Heart left ventricle (tissue), 16 donors: ENCODE measurements around the gene ODAM. TPM values are rescaled to one million over a fixed set of nuclear protein-coding genes. Genes with fewer than 3 reads are reported as not detected.

Source experiments
- ATAC-seq, 4 donors: fragments of 200-7000 bp; cut with Tn5 transposase; one replicate each; pipeline ENCODE4 v1.9.1; 2020 to 2022; ENCODE audit warnings: moderate library complexity in 4 of 4, mild to moderate bottlenecking in 3 of 4, moderate number of reproducible peaks in 1 of 4
- DNase-seq, 5 donors: peaks; one replicate each; pipeline ENCODE4 v3.0.0-alpha.2; 2020
- H3K27ac ChIP-seq, 12 donors: fragments of 200-600 bp; sonication (generic) in 4 of 12; one replicate each; pipeline versions ENCODE4 v1.5.0 to v1.8.0; 2016 to 2022; ENCODE audit warnings: mild to moderate bottlenecking in 2 of 12
- H3K27me3 ChIP-seq, 9 donors: fragments of 200-600 bp; sonication (generic) in 2 of 9; one replicate each; pipeline versions ENCODE4 v1.5.1 to v1.8.0; 2016 to 2022; ENCODE audit warnings: mild to moderate bottlenecking in 3 of 9
- H3K36me3 ChIP-seq, 9 donors: fragments of 200-600 bp; sonication (generic) in 2 of 9; one replicate each; pipeline versions ENCODE4 v1.5.0 to v1.8.0; 2018 to 2022; ENCODE audit warnings: mild to moderate bottlenecking in 2 of 9
- H3K4me1 ChIP-seq, 12 donors: fragments of 200-600 bp; sonication (generic) in 4 of 12; one replicate each; pipeline versions ENCODE4 v1.5.0 to v1.8.0; 2016 to 2022; ENCODE audit warnings: mild to moderate bottlenecking in 3 of 12
- H3K4me3 ChIP-seq, 12 donors: fragments of 200-600 bp; sonication (generic) in 4 of 12; one replicate each; pipeline versions ENCODE4 v1.5.0 to v1.8.0; 2017 to 2022; ENCODE audit warnings: mild to moderate bottlenecking in 9 of 12, moderate library complexity in 4 of 12
- H3K9me3 ChIP-seq, 12 donors: fragments of 200-600 bp; sonication (generic) in 4 of 12; one replicate each; pipeline versions ENCODE4 v1.5.0 to v1.8.0; 2016 to 2022; ENCODE audit warnings: mild to moderate bottlenecking in 1 of 12
- POLR2A ChIP-seq, 2 donors: fragments of 450-650 bp; IDR thresholded peaks; one replicate each; pipeline ENCODE4 v1.6.1; 2017; ENCODE audit warnings: antibody characterized with exemption in 2 of 2, mild to moderate bottlenecking in 2 of 2, moderate library complexity in 2 of 2
- WGBS, 4 donors: extraction: QIAGEN DNeasy Blood & Tissue Kit in 2 of 4; methylation state at CpG; one replicate each; pipeline versions ENCODE4 v1.1.5 to v1.1.7; 2013 to 2018; 5-methylcytosine and 5-hydroxymethylcytosine counted together
- intact Hi-C, 10 donors: fragments of 100-400 bp; cut with DNase I; formaldehyde crosslinking; loops; one replicate each; pipeline versions ENCODE4 v1.11.1 to v1.14.2; 2022
- polyA plus RNA-seq, 2 donors: library from polyadenylated mRNA; stranded (reverse); fragments of 200-250 nt; gene quantifications; one replicate each; pipeline ENCODE4 v1.2.3, GENCODE V29; 2013
- total RNA-seq, 9 donors: library from RNA; depleted of rRNA in 2 of 9; stranded (reverse); fragments of >200 nt in 2 of 9; fragmentation: NEBNext Ultra II Directional in 3 of 9; extraction: Animal tissue kit (Norgen Biotek cat#: 25700) in 3 of 9; gene quantifications; one replicate each; pipeline versions ENCODE4 v1.1.0 to v1.2.4, GENCODE V29; 2016 to 2023
- TF ChIP-seq, protein P1 (sequence below), 12 donors: fragments of 200-600 bp; sonication (generic) in 4 of 12; IDR thresholded peaks; one replicate each; pipeline versions ENCODE4 v1.5.0 to v1.8.0; 2018 to 2022; ENCODE audit warnings: antibody characterized with exemption in 12 of 12, mild to moderate bottlenecking in 5 of 12
- donor health status: ischemic (EF 13 %, LVEDD 7.1; RV severe dilation, severe dysfunction).
- donor health status: healthy with polysubstance abuse.
- donor health status: DM: no; HTN: yes; CAD: no.
- donor health status: DM: no; HTN: no; CAD: no.
- donor health status: ischemic (EF 25% LVEDD 6.9; RV normal size, moderate dysfunction).
- donor health status: ischemic (EF 25% LVEDD 5.7; RV mildly dilated, moderate dysfunction).
- donor health status: healthy.
- donor health status: DM: yes; HTN: yes; CAD: no.
- donor health status: ischemic (EF 35%, LVEDD 5.7; RV mildly dilated, moderate dysfunction).
- donor health status: nonischemic (EF 11% LVEDD 7.7; RV severe dilation, severe dysfunction).
- donor health status: DM: yes; HTN: yes; CAD: no.
- donor health status: PGD.
- donor health status: ischemic (EF 29% LVEDD 5.4; RV normal size, mild dysfunction).
- donor health status: nonischemic (EF 23%, LVEDD 6.1; RV moderate dilation, normal function).

Gene ODAM
- total and polyA plus RNA-seq, 11 donors: not detected

DNA sequence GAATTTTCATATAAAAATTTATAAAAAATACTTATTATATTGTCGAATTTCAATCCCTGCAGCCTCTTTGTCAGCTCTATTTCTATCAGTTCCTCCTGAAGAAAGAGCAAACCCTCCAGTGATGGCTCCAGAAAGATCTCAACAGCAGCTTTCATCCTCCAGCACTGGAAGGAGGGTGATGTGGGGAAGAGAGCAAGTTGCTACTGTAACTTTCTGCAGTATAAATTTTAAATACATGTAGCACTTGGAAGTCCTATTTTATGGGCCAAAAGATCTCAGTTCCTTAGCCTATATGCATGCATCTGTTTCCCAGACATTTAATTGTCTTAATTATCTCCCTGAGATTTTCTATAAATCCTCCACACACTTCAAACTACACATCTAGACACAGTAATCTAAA is 13.7 kb upstream of the ODAM start:
- DNase-seq (no peak), ATAC-seq (no peak)
- WGBS, 4 donors: 50 to 61% (median 54%) methylated on average over 1 of the region's 1 CpG
- Histone ChIP-seq H3K36me3 (no peaks in the 10 kb centered on the region), H3K27me3 (no peaks in the 10 kb centered on the region), H3K27ac (no peak overlapping the region), H3K4me3 (no peak overlapping the region), H3K4me1 (no peaks in the 10 kb centered on the region), H3K9me3 (no peaks in the 10 kb centered on the region)
- TF ChIP-seq, protein P1, sequence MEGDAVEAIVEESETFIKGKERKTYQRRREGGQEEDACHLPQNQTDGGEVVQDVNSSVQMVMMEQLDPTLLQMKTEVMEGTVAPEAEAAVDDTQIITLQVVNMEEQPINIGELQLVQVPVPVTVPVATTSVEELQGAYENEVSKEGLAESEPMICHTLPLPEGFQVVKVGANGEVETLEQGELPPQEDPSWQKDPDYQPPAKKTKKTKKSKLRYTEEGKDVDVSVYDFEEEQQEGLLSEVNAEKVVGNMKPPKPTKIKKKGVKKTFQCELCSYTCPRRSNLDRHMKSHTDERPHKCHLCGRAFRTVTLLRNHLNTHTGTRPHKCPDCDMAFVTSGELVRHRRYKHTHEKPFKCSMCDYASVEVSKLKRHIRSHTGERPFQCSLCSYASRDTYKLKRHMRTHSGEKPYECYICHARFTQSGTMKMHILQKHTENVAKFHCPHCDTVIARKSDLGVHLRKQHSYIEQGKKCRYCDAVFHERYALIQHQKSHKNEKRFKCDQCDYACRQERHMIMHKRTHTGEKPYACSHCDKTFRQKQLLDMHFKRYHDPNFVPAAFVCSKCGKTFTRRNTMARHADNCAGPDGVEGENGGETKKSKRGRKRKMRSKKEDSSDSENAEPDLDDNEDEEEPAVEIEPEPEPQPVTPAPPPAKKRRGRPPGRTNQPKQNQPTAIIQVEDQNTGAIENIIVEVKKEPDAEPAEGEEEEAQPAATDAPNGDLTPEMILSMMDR (IDR thresholded peaks at IDR 0.05): no peak
- TF ChIP-seq POLR2A (IDR thresholded peaks at IDR 0.05): no peak
- intact Hi-C loops: no loop called here

- TF ChIP-seq, protein P1 (IDR thresholded peaks at IDR 0.05): no peak
- TF ChIP-seq POLR2A (IDR thresholded peaks at IDR 0.05): no peak
- Histone ChIP-seq H3K4me3 (no peak overlapping the region), H3K9me3 (no peaks in the 10 kb centered on the region), H3K27me3 (no peaks in the 10 kb centered on the region), H3K4me1 (no peaks in the 10 kb centered on the region), H3K36me3 (no peaks in the 10 kb centered on the region), H3K27ac (no peak overlapping the region)
- intact Hi-C loops: no loop called here
- DNase-seq: no peak
- ATAC-seq: no peak
- WGBS, 4 donors: 47 to 64% (median 52%) methylated on average over 2 of the region's 2 CpGs
These were observed 12.9 kb upstream of the ODAM start for GRCh38 chr4:70182517-70183167.

GRCh38 chr4:70183168-70183939 is 12.2 kb upstream of the ODAM start:
- DNase-seq (no peak), ATAC-seq (no peak)
- H3K9me3 ChIP-seq: no peaks in the 10 kb centered on the region
- no peak overlapping the region for H3K4me3 ChIP-seq
- intact Hi-C loops: no loop called here
- no peaks in the 10 kb centered on the region for H3K4me1 ChIP-seq
- H3K27me3 ChIP-seq: no peaks in the 10 kb centered on the region
- H3K36me3 ChIP-seq: no peaks in the 10 kb centered on the region
- WGBS, 4 donors: 48 to 57% (median 53%) methylated on average over 6 of the region's 6 CpGs
- H3K27ac ChIP-seq: no peak overlapping the region
- TF ChIP-seq, protein P1 (IDR thresholded peaks at IDR 0.05): peak in 8 of 12 donors; percentile 7 to 49 (median 34)
- no peak for TF ChIP-seq POLR2A (IDR thresholded peaks at IDR 0.05)

GRCh38 chr4:70183940-70184246 is 11.6 kb upstream of the ODAM start:
- intact Hi-C loops: no loop called here
- Histone ChIP-seq H3K36me3 (no peaks in the 10 kb centered on the region), H3K9me3 (no peaks in the 10 kb centered on the region), H3K27me3 (no peaks in the 10 kb centered on the region), H3K27ac (no peak overlapping the region), H3K4me3 (no peak overlapping the region), H3K4me1 (no peaks in the 10 kb centered on the region)
- no peak for DNase-seq
- WGBS, 4 donors: 51 to 68% (median 61%) methylated on average over 1 of the region's 1 CpG
- TF ChIP-seq POLR2A (IDR thresholded peaks at IDR 0.05): no peak
- TF ChIP-seq, protein P1 (IDR thresholded peaks at IDR 0.05): peak in 2 of 12 donors; percentile 3 to 16
- no peak for ATAC-seq
